ENCODE results near the gene ZC3H7A. TPM values are rescaled to one million over a fixed set of nuclear protein-coding genes. Genes with fewer than 3 reads are reported as not detected.

ZC3H7A gene
- total RNA-seq, 4 donors from 2014 or later = 32.7 to 65.8 (median 41.9) TPM

DNA sequence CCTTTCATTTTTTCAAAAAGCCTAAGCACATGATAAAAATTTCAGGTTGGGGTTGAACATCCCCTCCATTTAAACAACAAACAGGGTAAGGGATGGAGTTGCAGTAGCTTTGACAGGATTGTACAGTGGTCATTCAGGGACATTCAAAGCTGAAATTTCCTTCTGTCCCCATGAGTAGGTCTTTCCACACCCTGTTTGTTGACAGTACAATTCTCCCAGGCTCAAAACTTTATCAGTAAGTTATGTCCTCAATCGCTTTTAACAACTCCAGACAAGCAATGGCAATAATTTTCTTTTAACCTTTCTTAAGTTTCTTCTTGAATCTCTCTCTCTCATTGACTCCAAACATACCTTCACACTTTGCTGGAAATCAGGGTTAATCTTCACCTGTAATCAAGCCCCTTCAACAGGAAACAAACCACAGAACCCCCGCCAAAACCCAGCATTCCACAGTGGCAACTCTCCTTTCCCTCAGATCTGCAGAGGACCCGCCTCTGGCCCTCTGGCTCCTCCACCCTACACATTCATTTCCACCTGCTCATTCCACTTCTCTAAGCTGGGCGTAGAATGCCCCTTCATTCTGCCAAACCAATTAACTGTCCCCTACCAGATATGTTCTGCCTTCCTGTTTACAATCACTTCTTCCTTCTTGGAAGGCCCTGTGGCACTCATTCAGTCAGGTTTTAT, 75.1 kb downstream of the ZC3H7A start:
- Histone ChIP-seq H3K27me3 (no peaks in the 10 kb centered on the region), H3K27ac (no peak overlapping the region), H3K9me3 (no peaks in the 10 kb centered on the region), H3K4me3 (no peak overlapping the region), H3K36me3 (peaks cover 62% of the 10 kb centered on the region), H3K4me1 (no peaks in the 10 kb centered on the region)
- DNase-seq (ENCODE audit: low spot score in 2 of 2) = no peak
- WGBS = 82% methylated on average over 4 of the region's 4 CpGs
- TF ChIP-seq POLR2AphosphoS5 (IDR thresholded peaks at IDR 0.05) (no peak), POLR2A (IDR thresholded peaks at IDR 0.05) (no peak), EP300 (IDR thresholded peaks at IDR 0.05) (no peak)
- TF ChIP-seq, protein P1, sequence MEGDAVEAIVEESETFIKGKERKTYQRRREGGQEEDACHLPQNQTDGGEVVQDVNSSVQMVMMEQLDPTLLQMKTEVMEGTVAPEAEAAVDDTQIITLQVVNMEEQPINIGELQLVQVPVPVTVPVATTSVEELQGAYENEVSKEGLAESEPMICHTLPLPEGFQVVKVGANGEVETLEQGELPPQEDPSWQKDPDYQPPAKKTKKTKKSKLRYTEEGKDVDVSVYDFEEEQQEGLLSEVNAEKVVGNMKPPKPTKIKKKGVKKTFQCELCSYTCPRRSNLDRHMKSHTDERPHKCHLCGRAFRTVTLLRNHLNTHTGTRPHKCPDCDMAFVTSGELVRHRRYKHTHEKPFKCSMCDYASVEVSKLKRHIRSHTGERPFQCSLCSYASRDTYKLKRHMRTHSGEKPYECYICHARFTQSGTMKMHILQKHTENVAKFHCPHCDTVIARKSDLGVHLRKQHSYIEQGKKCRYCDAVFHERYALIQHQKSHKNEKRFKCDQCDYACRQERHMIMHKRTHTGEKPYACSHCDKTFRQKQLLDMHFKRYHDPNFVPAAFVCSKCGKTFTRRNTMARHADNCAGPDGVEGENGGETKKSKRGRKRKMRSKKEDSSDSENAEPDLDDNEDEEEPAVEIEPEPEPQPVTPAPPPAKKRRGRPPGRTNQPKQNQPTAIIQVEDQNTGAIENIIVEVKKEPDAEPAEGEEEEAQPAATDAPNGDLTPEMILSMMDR (IDR thresholded peaks at IDR 0.05) = no peak

DNA sequence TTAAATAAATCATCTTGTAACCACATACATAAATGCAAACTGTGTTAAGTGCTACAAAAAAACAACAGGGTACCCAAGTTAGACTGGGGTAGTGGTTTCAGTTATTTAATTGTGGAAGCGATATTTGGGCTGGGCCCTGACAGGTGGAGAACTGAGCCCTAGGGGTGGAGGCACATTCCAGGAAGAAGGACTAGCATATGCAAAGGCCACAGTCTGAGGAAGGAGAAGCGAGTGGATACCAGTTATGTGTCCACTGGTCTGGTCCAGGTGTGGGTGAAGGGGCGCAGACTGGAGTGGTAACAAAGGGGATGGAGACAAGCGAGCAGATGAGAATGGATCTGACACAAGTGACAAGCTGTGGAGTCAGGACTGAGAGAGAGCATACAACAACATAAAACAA, 77.3 kb downstream of the ZC3H7A start:
- no peak for TF ChIP-seq POLR2AphosphoS5 (IDR thresholded peaks at IDR 0.05)
- TF ChIP-seq EP300 (IDR thresholded peaks at IDR 0.05) = no peak
- TF ChIP-seq POLR2A (IDR thresholded peaks at IDR 0.05) = no peak
- TF ChIP-seq, protein P1 (IDR thresholded peaks at IDR 0.05) = no peak
- DNase-seq (ENCODE audit: low spot score in 2 of 2) = no peak
- Histone ChIP-seq H3K4me3 (no peak overlapping the region), H3K36me3 (peaks cover 59% of the 10 kb centered on the region), H3K27me3 (no peaks in the 10 kb centered on the region), H3K27ac (no peak overlapping the region), H3K9me3 (no peaks in the 10 kb centered on the region), H3K4me1 (no peaks in the 10 kb centered on the region)
- 93% methylated on average over 4 of the region's 4 CpGs for WGBS

GRCh38 chr16:11719171-11719570, 77.9 kb downstream of the ZC3H7A start:
- H3K9me3 ChIP-seq = no peaks in the 10 kb centered on the region
- no peak overlapping the region for H3K27ac ChIP-seq
- peaks cover 4% of the 10 kb centered on the region for H3K4me1 ChIP-seq
- no peaks in the 10 kb centered on the region for H3K27me3 ChIP-seq
- no peak overlapping the region for H3K4me3 ChIP-seq
- H3K36me3 ChIP-seq = peaks cover 59% of the 10 kb centered on the region
- TF ChIP-seq EP300 (IDR thresholded peaks at IDR 0.05) = no peak
- TF ChIP-seq POLR2A (IDR thresholded peaks at IDR 0.05) = no peak
- no peak for TF ChIP-seq POLR2AphosphoS5 (IDR thresholded peaks at IDR 0.05)
- TF ChIP-seq, protein P1 (IDR thresholded peaks at IDR 0.05) = no peak
- no peak for DNase-seq (ENCODE audit: low spot score in 2 of 2)

- 84% methylated on average over 5 of the region's 5 CpGs for WGBS
- Histone ChIP-seq H3K27me3 (no peaks in the 10 kb centered on the region), H3K4me1 (peaks cover 4% of the 10 kb centered on the region), H3K27ac (no peak overlapping the region), H3K9me3 (no peaks in the 10 kb centered on the region), H3K36me3 (peaks cover 61% of the 10 kb centered on the region), H3K4me3 (no peak overlapping the region)
- DNase-seq (ENCODE audit: low spot score in 2 of 2) = no peak
- TF ChIP-seq POLR2A (IDR thresholded peaks at IDR 0.05) = no peak
- TF ChIP-seq POLR2AphosphoS5 (IDR thresholded peaks at IDR 0.05) = no peak
- TF ChIP-seq, protein P1 (IDR thresholded peaks at IDR 0.05) = no peak
Observed at GRCh38 chr16:11717811-11718210, 79.2 kb downstream of the ZC3H7A start.

- TF ChIP-seq EP300 (IDR thresholded peaks at IDR 0.05) (no peak), POLR2AphosphoS5 (IDR thresholded peaks at IDR 0.05) (no peak), POLR2A (IDR thresholded peaks at IDR 0.05) (no peak)
- TF ChIP-seq, protein P1 (IDR thresholded peaks at IDR 0.05) = no peak
- no peak for DNase-seq (ENCODE audit: low spot score in 2 of 2)
- H3K36me3 ChIP-seq = peaks cover 56% of the 10 kb centered on the region
- H3K4me3 ChIP-seq = no peak overlapping the region
- peaks cover 4% of the 10 kb centered on the region for H3K4me1 ChIP-seq
- no peaks in the 10 kb centered on the region for H3K9me3 ChIP-seq
- H3K27ac ChIP-seq = no peak overlapping the region
- no peaks in the 10 kb centered on the region for H3K27me3 ChIP-seq
Observed at GRCh38 chr16:11716336-11716735, 80.7 kb downstream of the ZC3H7A start.

All from suprapubic skin (tissue), 4 donors.